Measurements from ENCODE around the gene PDXP.

PDXP gene

DNA sequence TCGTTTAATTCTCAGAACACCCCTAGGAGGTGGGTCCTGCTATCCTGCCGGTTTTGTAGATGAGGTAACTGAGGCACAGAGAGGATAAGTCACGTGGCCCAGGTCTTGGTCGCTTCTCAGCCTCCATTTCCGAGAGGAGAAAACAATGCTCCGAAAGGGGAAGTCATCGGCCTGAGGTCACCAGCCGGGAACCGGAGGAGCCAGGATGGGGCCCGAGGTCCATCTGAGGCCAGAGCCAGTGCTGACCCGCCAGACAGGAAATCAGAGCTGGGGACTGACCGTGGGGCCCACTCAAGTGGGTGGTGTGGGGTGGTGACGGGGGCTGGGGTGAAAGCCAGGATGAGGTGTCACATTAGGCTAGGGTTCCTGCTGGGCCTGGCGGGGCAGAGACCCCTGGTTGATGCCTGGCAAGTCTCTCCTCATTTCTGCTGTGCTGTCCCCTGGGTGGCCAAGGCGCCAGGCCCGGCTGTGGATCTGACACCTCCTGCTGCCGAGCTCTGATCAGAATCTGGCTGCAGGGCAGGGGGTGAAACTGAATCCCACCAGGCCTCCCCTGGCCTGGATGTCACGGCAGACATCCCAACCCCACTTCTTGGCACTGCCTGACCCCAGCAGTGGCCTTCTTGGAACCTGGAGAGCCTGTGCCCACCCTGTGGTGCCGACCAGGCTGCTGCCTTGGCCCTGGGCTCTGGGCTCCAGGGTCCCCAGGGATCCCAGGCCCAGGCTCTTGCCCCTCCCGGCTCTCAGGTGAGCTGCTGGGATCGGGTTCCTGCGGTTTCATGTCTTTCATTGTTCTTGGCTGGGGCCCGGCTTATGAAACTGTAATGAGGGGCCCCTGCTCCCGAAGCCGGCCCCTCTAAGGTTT is 50.3 kb downstream of the PDXP start:
- no peak for DNase-seq
- CTCF ChIA-PET = no interaction called here
- H3K4me1 Mint-ChIP-seq = no peaks in the 10 kb centered on the region
- H3K27ac Mint-ChIP-seq = no peak overlapping the region
- no peaks in the 10 kb centered on the region for H3K36me3 Mint-ChIP-seq
- no peaks in the 10 kb centered on the region for H3K9me3 Mint-ChIP-seq
- H3K4me3 Mint-ChIP-seq = no peak overlapping the region
- H3K27me3 Mint-ChIP-seq = no peaks in the 10 kb centered on the region

DNA sequence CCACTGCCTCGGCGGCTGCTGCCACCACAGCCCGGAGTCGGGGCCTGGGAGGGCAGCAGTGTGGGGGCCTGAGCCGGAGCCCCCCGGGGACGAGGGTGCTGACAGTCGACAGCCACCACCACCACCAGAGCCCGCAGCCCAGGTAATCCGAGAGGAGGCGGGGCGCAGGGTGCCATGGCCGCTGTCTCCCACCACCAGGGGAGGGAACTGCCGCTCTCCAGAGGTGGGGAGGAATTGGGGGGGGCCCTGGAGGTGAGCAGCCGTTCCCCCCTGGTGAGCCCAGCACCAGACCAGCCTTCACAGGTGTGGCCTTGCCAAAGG is 50.9 kb downstream of the PDXP start:
- Mint-ChIP-seq H3K27me3 (no peaks in the 10 kb centered on the region), H3K4me3 (no peak overlapping the region), H3K36me3 (no peaks in the 10 kb centered on the region), H3K9me3 (no peaks in the 10 kb centered on the region), H3K27ac (no peak overlapping the region), H3K4me1 (no peaks in the 10 kb centered on the region)
- CTCF ChIA-PET = no interaction called here
- no peak for DNase-seq

DNA sequence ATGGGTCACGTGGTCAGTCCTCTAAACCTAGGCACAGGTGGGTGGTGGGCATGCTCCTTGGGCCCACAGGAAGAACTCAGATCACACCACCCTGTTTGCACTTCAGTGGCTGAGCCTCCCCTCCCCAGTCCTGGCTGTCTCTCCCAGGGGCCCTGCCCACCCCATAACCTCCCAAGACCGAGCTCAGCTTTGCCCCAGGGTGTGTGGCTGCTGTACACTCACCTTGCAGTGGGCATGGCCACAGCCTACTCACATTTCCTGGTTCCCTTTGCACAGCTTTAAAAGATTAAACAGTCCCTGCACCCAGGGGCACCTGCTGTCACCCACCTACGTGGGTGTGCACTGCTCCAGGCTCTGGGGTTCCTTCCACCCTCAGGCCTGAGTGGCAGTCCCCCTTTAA is 52.2 kb downstream of the PDXP start:
- Mint-ChIP-seq H3K4me1 (no peaks in the 10 kb centered on the region), H3K36me3 (no peaks in the 10 kb centered on the region), H3K27ac (no peak overlapping the region), H3K27me3 (no peaks in the 10 kb centered on the region), H3K9me3 (no peaks in the 10 kb centered on the region), H3K4me3 (no peak overlapping the region)
- no peak for DNase-seq
- CTCF ChIA-PET = no interaction called here

DNA sequence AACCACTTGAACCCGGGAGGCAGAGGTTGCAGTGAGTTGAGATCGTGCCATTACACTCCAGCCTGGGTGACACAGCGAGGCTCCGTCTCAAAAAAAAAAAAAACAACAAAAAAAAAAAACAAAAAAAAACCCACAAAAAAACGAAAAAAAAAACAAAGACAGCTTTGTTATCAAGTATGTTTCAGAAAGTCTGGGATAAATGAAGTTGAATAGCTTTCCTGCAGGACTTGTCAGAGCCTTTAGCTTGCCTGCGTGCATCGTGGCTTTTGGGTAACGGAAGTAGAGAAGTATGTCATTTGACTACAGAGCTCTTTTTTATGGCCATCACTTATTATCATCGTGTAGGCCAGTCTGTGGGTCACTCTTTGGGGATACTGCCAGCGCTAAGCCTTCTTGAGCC is 53.0 kb downstream of the PDXP start:
- H3K4me3 Mint-ChIP-seq = no peak overlapping the region
- H3K4me1 Mint-ChIP-seq = no peaks in the 10 kb centered on the region
- no peak for DNase-seq
- CTCF ChIA-PET = no interaction called here
- H3K27ac Mint-ChIP-seq = no peak overlapping the region
- no peaks in the 10 kb centered on the region for H3K36me3 Mint-ChIP-seq
- H3K27me3 Mint-ChIP-seq = no peaks in the 10 kb centered on the region
- H3K9me3 Mint-ChIP-seq = no peaks in the 10 kb centered on the region

DNA sequence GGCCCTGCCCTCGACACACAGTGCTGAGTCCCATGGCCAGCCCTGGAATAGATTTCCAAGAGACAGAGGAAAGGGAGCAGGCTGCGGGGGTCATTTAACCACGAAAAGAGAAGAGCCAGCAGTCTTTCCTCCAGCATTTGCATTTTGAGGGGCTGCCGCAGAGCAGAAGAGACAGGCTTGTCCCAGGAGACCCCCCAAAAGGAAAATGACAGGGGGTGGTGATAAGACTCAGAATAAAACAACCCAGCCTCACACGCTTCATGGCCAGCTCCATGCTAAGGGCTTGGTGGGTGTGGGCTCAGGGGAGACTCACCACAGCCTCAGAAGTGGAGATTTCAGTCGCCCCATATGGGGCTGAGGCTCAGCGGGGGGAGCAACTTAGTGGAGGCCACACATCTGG is 55.2 kb downstream of the PDXP start:
- no peak overlapping the region for H3K4me3 Mint-ChIP-seq
- no peaks in the 10 kb centered on the region for H3K9me3 Mint-ChIP-seq
- no peaks in the 10 kb centered on the region for H3K27me3 Mint-ChIP-seq
- no peaks in the 10 kb centered on the region for H3K4me1 Mint-ChIP-seq
- CTCF ChIA-PET = interaction anchor here (0.6 kb wide), 1 partner anchor 965 kb away, joined by 3 read pairs; no protein-coding TSS in a partner anchor
- no peak overlapping the region for H3K27ac Mint-ChIP-seq
- no peaks in the 10 kb centered on the region for H3K36me3 Mint-ChIP-seq
- no peak for DNase-seq

DNA sequence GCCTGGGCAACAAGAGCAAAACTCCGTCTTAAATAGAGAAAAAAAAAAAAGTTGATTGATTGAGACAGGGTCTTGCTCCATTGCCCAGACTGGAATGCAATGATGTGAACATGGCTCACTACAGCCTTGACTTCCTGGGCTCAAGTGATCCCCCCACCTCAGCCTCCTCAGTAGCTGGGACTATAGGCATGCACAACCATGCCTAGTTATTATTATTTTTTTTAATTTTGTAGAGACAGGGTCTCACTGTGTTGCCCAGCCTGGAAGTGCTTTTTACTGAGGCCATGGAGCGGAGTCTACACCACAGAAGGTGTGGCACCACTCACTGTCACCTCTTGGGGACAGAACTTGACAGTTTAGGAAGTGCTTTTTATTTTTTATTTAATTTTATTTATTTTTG is 56.1 kb downstream of the PDXP start:
- Mint-ChIP-seq H3K36me3 (no peaks in the 10 kb centered on the region), H3K27me3 (no peaks in the 10 kb centered on the region), H3K4me3 (no peak overlapping the region), H3K4me1 (no peaks in the 10 kb centered on the region), H3K27ac (no peak overlapping the region), H3K9me3 (no peaks in the 10 kb centered on the region)
- CTCF ChIA-PET = interaction anchor here (0.6 kb wide), 1 partner anchor 964 kb away, joined by 3 read pairs; no protein-coding TSS in a partner anchor
- no peak for DNase-seq

DNA sequence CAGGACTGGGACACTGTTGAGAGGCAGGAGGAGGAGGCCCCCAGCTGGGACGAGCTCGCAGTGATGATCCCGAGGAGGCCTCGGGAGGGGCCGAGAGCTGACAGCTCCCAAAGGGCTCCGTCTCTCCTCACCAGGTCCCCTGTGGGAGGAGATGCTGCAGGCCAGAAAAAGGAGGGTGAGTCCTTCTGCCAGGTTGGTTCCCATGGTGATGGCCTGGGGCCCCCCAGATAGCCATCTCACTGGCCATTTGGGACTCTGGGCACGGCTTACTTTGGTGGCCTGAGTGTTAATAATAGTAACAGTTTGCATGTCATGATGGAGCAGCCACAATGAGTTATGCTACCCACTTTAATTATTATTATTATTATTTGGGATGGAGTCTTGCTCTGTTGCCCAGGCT is 57.2 kb downstream of the PDXP start:
- DNase-seq = no peak

More for the DNA sequence above, 57.2 kb downstream of the PDXP start:
- H3K4me1 Mint-ChIP-seq = no peaks in the 10 kb centered on the region
- no peaks in the 10 kb centered on the region for H3K36me3 Mint-ChIP-seq
- H3K27ac Mint-ChIP-seq = no peak overlapping the region
- no peak overlapping the region for H3K4me3 Mint-ChIP-seq
- H3K27me3 Mint-ChIP-seq = no peaks in the 10 kb centered on the region
- no peaks in the 10 kb centered on the region for H3K9me3 Mint-ChIP-seq
- CTCF ChIA-PET = no interaction called here
